ENCODE data around the gene FAM229B. TPM values are rescaled to one million over a fixed set of nuclear protein-coding genes. Genes with fewer than 3 reads are reported as not detected.

Gene FAM229B
- total and polyA plus RNA-seq, 2 of the 4 experiments (the other 2 are of a cell fraction): 8.6 to 25.6 TPM

DNA sequence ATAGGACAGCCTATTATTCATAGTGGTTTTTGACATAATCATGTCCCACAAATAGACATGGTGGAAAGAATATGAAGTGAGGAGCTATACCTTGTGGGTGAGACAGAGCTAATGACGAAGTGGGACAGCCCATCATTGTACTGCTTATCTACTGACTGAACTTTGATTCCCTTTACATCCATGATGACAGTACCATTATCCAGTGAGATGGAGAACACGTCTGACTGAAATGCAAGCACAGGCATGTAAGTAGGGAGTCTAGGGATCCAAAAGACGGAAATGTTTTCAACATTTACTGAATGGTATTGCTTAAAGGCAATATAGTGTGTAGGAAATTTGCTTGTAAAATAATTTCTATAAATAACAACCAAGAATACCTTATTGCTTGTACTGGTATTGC is 43.5 kb downstream of the FAM229B start:
- Histone ChIP-seq H3K4me3 (ENCODE audit: insufficient read depth, low read depth, low read length) (no peak overlapping the region), H3K14ac (replicated peaks; ENCODE audit: low read depth, low read length) (no peak overlapping the region), H3K27me3 (ENCODE audit: control insufficient read depth, insufficient read depth, low read length) (no peaks in the 10 kb centered on the region), H3K4me2 (ENCODE audit: low read depth, low read length) (no peak overlapping the region), H2BK15ac (ENCODE audit: low read depth, low read length) (no peak overlapping the region), H3K9ac (ENCODE audit: low read depth, low read length) (no peak overlapping the region), H3K9me1 (ENCODE audit: insufficient read depth, low read length) (no peaks in the 10 kb centered on the region), H3K79me1 (ENCODE audit: low read depth in 1 of 2, low read length in 2 of 2) (no peaks in the 10 kb centered on the region), H3K4ac (ENCODE audit: low read depth, low read length) (no peak overlapping the region), H4K91ac (ENCODE audit: insufficient read depth, low read depth, low read length) (no peak overlapping the region), H3K9me3 (ENCODE audit: control insufficient read depth, insufficient read depth, low read length) (no peaks in the 10 kb centered on the region), H4K8ac (ENCODE audit: low read depth in 2 of 2, low read length in 2 of 2) (no peak overlapping the region), H4K20me1 (ENCODE audit: insufficient read depth, low read length) (no peaks in the 10 kb centered on the region), H2AK5ac (ENCODE audit: low read depth, low read length) (no peak overlapping the region), H2BK120ac (ENCODE audit: low read depth, low read length) (no peak overlapping the region), H3K18ac (ENCODE audit: low read depth, low read length) (no peak overlapping the region), H3K4me1 (ENCODE audit: control insufficient read depth, insufficient read depth, low read length) (no peaks in the 10 kb centered on the region), H2BK5ac (ENCODE audit: low read depth, low read length, poor library complexity, severe bottlenecking) (no peak overlapping the region), H2BK20ac (ENCODE audit: low read depth, low read length) (no peak overlapping the region), H2AFZ (replicated peaks; ENCODE audit: low read length, poor library complexity) (no peak overlapping the region), H3K56ac (ENCODE audit: extremely low read depth, insufficient read depth, low read length) (no peak overlapping the region), H2AK9ac (replicated peaks; ENCODE audit: low read depth, low read length, poor library complexity) (no peak overlapping the region), H3K23ac (ENCODE audit: low read depth, low read length) (no peak overlapping the region), H3K36me3 (ENCODE audit: control insufficient read depth, insufficient read depth, low read length) (peaks cover 41% of the 10 kb centered on the region), H4K5ac (ENCODE audit: low read depth, low read length) (no peak overlapping the region), H3K27ac (ENCODE audit: insufficient read depth, low read length) (no peak overlapping the region)
- TF ChIP-seq FOS (IDR thresholded peaks at IDR 0.05; ENCODE audit: low read depth, low read length) (no peak), CEBPB (IDR thresholded peaks at IDR 0.05; ENCODE audit: low read depth, low read length) (no peak), CHD1 (IDR thresholded peaks at IDR 0.05; ENCODE audit: low read depth, low read length) (no peak), BHLHE40 (IDR thresholded peaks at IDR 0.05; ENCODE audit: low read depth, low read length) (no peak), RAD21 (IDR thresholded peaks at IDR 0.05; ENCODE audit: low read length) (no peak), ELK1 (IDR thresholded peaks at IDR 0.05; ENCODE audit: borderline replicate concordance, low read depth, low read length) (no peak), RCOR1 (IDR thresholded peaks at IDR 0.05; ENCODE audit: insufficient replicate concordance, low read length) (no peak), POLR2A (IDR thresholded peaks at IDR 0.05; ENCODE audit: low read depth, low read length) (no peak), MAZ (IDR thresholded peaks at IDR 0.05; ENCODE audit: borderline replicate concordance, low read depth, low read length) (no peak), MXI1 (IDR thresholded peaks at IDR 0.05; ENCODE audit: borderline replicate concordance, low read depth, low read length) (no peak), RFX5 (IDR thresholded peaks at IDR 0.05; ENCODE audit: low read depth, low read length) (no peak), SMC3 (IDR thresholded peaks at IDR 0.05; ENCODE audit: low read depth, low read length) (no peak), CTCF (conservative IDR thresholded peaks at IDR 0.05; ENCODE audit: low read depth, low read length) (no peak), USF2 (IDR thresholded peaks at IDR 0.05; ENCODE audit: low read depth, low read length) (no peak), MAFK (IDR thresholded peaks at IDR 0.05; ENCODE audit: low read depth, low read length) (no peak)
- no CpG with 5 or more reads among the region's 3 CpGs for WGBS, 2 experiments (ENCODE audit: extremely low coverage in 2 of 2, insufficient read length in 1 of 2)
- DNase-seq: no peak
- intact Hi-C loops (cut with micrococcal nuclease): no loop called here
- dilution Hi-C loops (cut with HindIII; ENCODE audit: low sequenced_read_pairs, unreplicated experiment): no loop called here
- no TSS peak for BruUV-seq (replicated peaks)
- in situ Hi-C loops (cut with MboI; ENCODE audit: low sequenced_read_pairs): no loop called here
- ChIA-PET CTCF (no interaction called here), POLR2A (ENCODE audit: unreplicated experiment) (no interaction called here)
- no peak for ATAC-seq (ENCODE audit: low read depth)

Measured in IMR-90 (cell line).